Measurements from ENCODE around the gene MIA.

The MIA gene

GRCh38 chr19:40739030-40739839 is 36.1 kb upstream of the MIA start:
- no peak for TF ChIP-seq CTCF (conservative IDR thresholded peaks at IDR 0.05)
- no peak overlapping the region for H3K27ac ChIP-seq

GRCh38 chr19:40739871-40740703 is 35.2 kb upstream of the MIA start:
- no peak overlapping the region for H3K27ac ChIP-seq
- no peak for TF ChIP-seq CTCF (conservative IDR thresholded peaks at IDR 0.05)

GRCh38 chr19:40740747-40741146 is 34.6 kb upstream of the MIA start:
- no peak overlapping the region for H3K27ac ChIP-seq

GRCh38 chr19:40741527-40742390 is 33.6 kb upstream of the MIA start:
- no peak for TF ChIP-seq CTCF (conservative IDR thresholded peaks at IDR 0.05)

More at GRCh38 chr19:40740747-40741146, 34.6 kb upstream of the MIA start:
- TF ChIP-seq CTCF (conservative IDR thresholded peaks at IDR 0.05), result no peak

GRCh38 chr19:40742477-40742876 is 32.8 kb upstream of the MIA start:
- no peak for TF ChIP-seq CTCF (conservative IDR thresholded peaks at IDR 0.05)
- H3K27ac ChIP-seq, result no peak overlapping the region

More at GRCh38 chr19:40741527-40742390, 33.6 kb upstream of the MIA start:
- H3K27ac ChIP-seq, result no peak overlapping the region

- H3K27ac ChIP-seq, result no peak overlapping the region
- no peak for TF ChIP-seq CTCF (conservative IDR thresholded peaks at IDR 0.05)
These were observed 32.4 kb upstream of the MIA start for GRCh38 chr19:40742886-40743285.
